Endothelial cell of umbilical vein (primary cell): ENCODE data around the gene AKAP8. TPM values are rescaled to one million over a fixed set of nuclear protein-coding genes. Genes with fewer than 3 reads are reported as not detected.

Source experiments
- BruUV-seq: library from RNA; stranded (reverse); fragments of 400-500 nt; replicated peaks from 2 replicates; lab custom pipeline; 2021; lab: Mats Ljungman, UMichigan
- CTCF ChIA-PET: fragments of 300-600, 350-600 bp; sonication (Branson Sonifier 250); formaldehyde crosslinking; loops from one replicate; lab custom pipeline; 2021; ENCODE audit warnings: antibody characterized with exemption, inconsistent platforms; lab: Charles Lee
- POLR2A ChIA-PET: fragments of 300-600, 350-600 bp; sonication (Branson Sonifier 250); formaldehyde crosslinking; loops from one replicate; lab custom pipeline; 2021; ENCODE audit warnings: antibody characterized with exemption, inconsistent platforms; lab: Charles Lee
- DNase-seq: peaks from one replicate; pipeline ENCODE4 v3.0.0-alpha.2; 2011; ENCODE audit warnings: low read depth, low spot score
- FAIRE-seq: peaks from 2 replicates; lab custom pipeline; 2011; peaks lifted over from hg19 to GRCh38; lab: Jason Lieb, UNC
- H2AFZ ChIP-seq: 2 replicates; pipeline ENCODE4 v1.6.0; 2012; ENCODE audit warnings: low read depth, low read length, control low read depth, inconsistent platforms
- H3K27ac ChIP-seq: 2 replicates; pipeline ENCODE4 v1.5.1; 2011; ENCODE audit warnings: low read depth, mild to moderate bottlenecking, control low read depth, low read length, moderate library complexity; ENCODE audit not compliant: insufficient read depth
- H3K27me3 ChIP-seq, 2 experiments: 2 replicates each; pipeline versions ENCODE4 v1.6.0 to v1.6.1; 2011; ENCODE audit warnings: low read length in 2 of 2, mixed read lengths in 1 of 2; ENCODE audit not compliant: control insufficient read depth in 2 of 2, insufficient read depth in 2 of 2
- H3K36me3 ChIP-seq, 2 experiments: 2 replicates in 1 of 2; 3 replicates in 1 of 2; pipeline ENCODE4 v1.5.1; 2011; ENCODE audit warnings: low read length in 2 of 2, mild to moderate bottlenecking in 1 of 2, moderate library complexity in 1 of 2; ENCODE audit not compliant: control insufficient read depth in 2 of 2, insufficient read depth in 2 of 2; ENCODE audit errors: extremely low read depth in 1 of 2
- H3K4me1 ChIP-seq: 3 replicates; pipeline ENCODE4 v1.5.1; 2011; ENCODE audit warnings: mild to moderate bottlenecking, low read length; ENCODE audit not compliant: control insufficient read depth, insufficient read depth; ENCODE audit errors: extremely low read depth
- H3K4me2 ChIP-seq: 2 replicates; pipeline ENCODE4 v1.6.1; 2011; ENCODE audit warnings: low read length, control low read depth, mixed read lengths; ENCODE audit not compliant: insufficient read depth
- H3K4me3 ChIP-seq, 3 experiments: fragments of 200-600 bp in 1 of 3; sonication (generic), shearing (Covaris generic) in 1 of 3; replicated peaks in 1 of 3; 2 replicates each; pipeline ENCODE4 v1.5.1; 2011 to 2016; ENCODE audit warnings: control low read depth in 3 of 3, low read length in 3 of 3, mild to moderate bottlenecking in 2 of 3, inconsistent platforms in 1 of 3, low read depth in 1 of 3, moderate library complexity in 1 of 3; ENCODE audit not compliant: insufficient read depth in 1 of 3
- H3K79me2 ChIP-seq: 2 replicates; pipeline ENCODE4 v1.6.0; 2012; ENCODE audit warnings: low read length, inconsistent platforms; ENCODE audit not compliant: control insufficient read depth, insufficient read depth
- H3K9ac ChIP-seq: replicated peaks from 2 replicates; pipeline ENCODE3; 2011; ENCODE audit warnings: low read length, control low read depth; ENCODE audit not compliant: insufficient read depth; ENCODE audit errors: extremely low read depth
- H3K9me1 ChIP-seq: replicated peaks from 3 replicates; pipeline ENCODE4 v1.6.0; 2011; ENCODE audit warnings: mild to moderate bottlenecking, low read length; ENCODE audit not compliant: control insufficient read depth, insufficient read depth; ENCODE audit errors: extremely low read depth
- H3K9me3 ChIP-seq: replicated peaks from 2 replicates; pipeline ENCODE4 v1.5.1; 2012; ENCODE audit warnings: low read length, inconsistent platforms; ENCODE audit not compliant: control insufficient read depth, insufficient read depth
- H4K20me1 ChIP-seq: replicated peaks from 2 replicates; pipeline ENCODE3; 2011; ENCODE audit warnings: mild to moderate bottlenecking, low read length; ENCODE audit not compliant: control insufficient read depth, insufficient read depth; ENCODE audit errors: extremely low read depth
- EZH2 ChIP-seq: IDR thresholded peaks from 2 replicates; pipeline ENCODE4 v1.6.1; 2012; ENCODE audit warnings: borderline replicate concordance, low read depth, mild to moderate bottlenecking, moderate library complexity, low read length, inconsistent platforms; ENCODE audit not compliant: severe bottlenecking
- FOS ChIP-seq: IDR thresholded peaks from 2 replicates; pipeline ENCODE4 v1.6.1; 2011; ENCODE audit warnings: mild to moderate bottlenecking, low read length, moderate library complexity, borderline replicate concordance; ENCODE audit not compliant: insufficient read depth
- GATA2 ChIP-seq: IDR thresholded peaks from 2 replicates; pipeline ENCODE4 v1.7.0; 2011; ENCODE audit warnings: low read depth, mild to moderate bottlenecking, moderate library complexity, mixed read lengths, low read length; ENCODE audit not compliant: insufficient read length, insufficient read depth
- JUN ChIP-seq: IDR thresholded peaks from 2 replicates; pipeline ENCODE4 v1.6.1; 2011; ENCODE audit warnings: borderline replicate concordance, low read depth; ENCODE audit not compliant: insufficient read length, insufficient read depth
- MYC ChIP-seq: IDR thresholded peaks from one replicate; pipeline ENCODE4 v1.6.1; 2011; ENCODE audit warnings: mild to moderate bottlenecking, low read depth, low read length
- POLR2A ChIP-seq: IDR thresholded peaks from 2 replicates; pipeline ENCODE4 v1.6.1; 2012; ENCODE audit warnings: low read depth, mild to moderate bottlenecking, control low read depth, low read length
- POLR2AphosphoS5 ChIP-seq: IDR thresholded peaks from 2 replicates; pipeline ENCODE4 v1.6.1; 2012; ENCODE audit warnings: low read depth, mild to moderate bottlenecking, control low read depth, low read length, moderate library complexity; ENCODE audit not compliant: insufficient read depth
- dilution Hi-C: fragments of 300-500 bp; cut with MboI; formaldehyde crosslinking; loops from one replicate; pipeline ENCODE4 v1.15.0; 2019; ENCODE audit warnings: low sequenced_read_pairs; ENCODE audit not compliant: extremely low pct_ligation_motif_present
- intact Hi-C: fragments of 100-400 bp; cut with micrococcal nuclease; formaldehyde crosslinking; loops from one replicate; pipeline ENCODE4 v1.10.0; 2022
- polyA plus RNA-seq, 4 experiments: library from polyadenylated mRNA; depleted of rRNA in 3 of 4; stranded (reverse) in 3 of 4; unstranded in 1 of 4; fragments of >200 nt; gene quantifications; 2 replicates each; pipeline versions ENCODE4 v1.2.1 to v1.2.3, GENCODE V29; 2011 to 2012; ENCODE audit warnings: missing spikeins in 1 of 4
- total RNA-seq: library from RNA; stranded (reverse); gene quantifications from 2 replicates; pipeline ENCODE4 v1.2.3, GENCODE V29; 2021
- TF ChIP-seq, protein P1 (sequence below), 2 donors: IDR thresholded peaks; 1 replicate in 1 of 2; 2 replicates in 1 of 2; pipeline ENCODE4 v1.5.1; 2011; ENCODE audit warnings: low read length in 2 of 2, mild to moderate bottlenecking in 2 of 2, moderate library complexity in 2 of 2, control low read depth in 1 of 2, inconsistent platforms in 1 of 2, low read depth in 1 of 2; ENCODE audit not compliant: insufficient read depth in 1 of 2; ENCODE audit errors: extremely low read depth in 1 of 2
- TF ChIP-seq, protein P2 (sequence below): IDR thresholded peaks from 2 replicates; pipeline ENCODE4 v1.6.1; 2011; ENCODE audit not compliant: insufficient read depth, insufficient read length

The AKAP8 gene
- total and polyA plus RNA-seq, 2 donors (not counting 3 experiments of a cell fraction or from before 2014, with no cell fraction given), result 16.4 to 44.1 TPM

DNA sequence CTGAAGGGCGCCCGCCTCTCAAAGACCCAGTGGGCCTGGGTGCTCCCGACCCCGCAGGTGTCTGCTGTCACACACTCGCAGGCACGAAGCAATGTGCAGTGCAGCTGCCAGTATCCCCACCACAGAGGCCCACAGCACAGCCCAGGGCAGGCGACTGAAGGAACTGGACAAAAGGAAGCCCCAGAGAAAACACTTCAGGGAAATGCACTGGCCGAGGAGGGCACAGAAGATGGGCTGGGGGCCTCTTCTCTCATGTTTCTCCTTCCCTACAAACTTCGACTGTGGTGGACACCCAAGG lies 10.0 kb downstream of the AKAP8 start:
- DNase-seq (no peak), FAIRE-seq (no peak)
- intact Hi-C loops (no loop called here), dilution Hi-C loops (no loop called here)
- H3K27ac ChIP-seq, result no peak overlapping the region
- no peak overlapping the region for H3K4me2 ChIP-seq
- no peak overlapping the region for H2AFZ ChIP-seq
- no peaks in the 10 kb centered on the region for H3K9me1 ChIP-seq
- ChIA-PET POLR2A (no interaction called here), CTCF (no interaction called here)
- H3K79me2 ChIP-seq, result peaks cover 19% of the 10 kb centered on the region
- H3K36me3 ChIP-seq, result peaks cover 35 to 52% of the 10 kb centered on the region in 2 experiments
- no TSS peak for BruUV-seq
- H3K4me3 ChIP-seq, result no peak overlapping the region
- no peak for TF ChIP-seq POLR2A
- no peak for TF ChIP-seq FOS
- TF ChIP-seq POLR2AphosphoS5, result no peak
- no peak for TF ChIP-seq JUN
- no peak for TF ChIP-seq GATA2
- TF ChIP-seq MYC, result no peak
- TF ChIP-seq, protein P1, sequence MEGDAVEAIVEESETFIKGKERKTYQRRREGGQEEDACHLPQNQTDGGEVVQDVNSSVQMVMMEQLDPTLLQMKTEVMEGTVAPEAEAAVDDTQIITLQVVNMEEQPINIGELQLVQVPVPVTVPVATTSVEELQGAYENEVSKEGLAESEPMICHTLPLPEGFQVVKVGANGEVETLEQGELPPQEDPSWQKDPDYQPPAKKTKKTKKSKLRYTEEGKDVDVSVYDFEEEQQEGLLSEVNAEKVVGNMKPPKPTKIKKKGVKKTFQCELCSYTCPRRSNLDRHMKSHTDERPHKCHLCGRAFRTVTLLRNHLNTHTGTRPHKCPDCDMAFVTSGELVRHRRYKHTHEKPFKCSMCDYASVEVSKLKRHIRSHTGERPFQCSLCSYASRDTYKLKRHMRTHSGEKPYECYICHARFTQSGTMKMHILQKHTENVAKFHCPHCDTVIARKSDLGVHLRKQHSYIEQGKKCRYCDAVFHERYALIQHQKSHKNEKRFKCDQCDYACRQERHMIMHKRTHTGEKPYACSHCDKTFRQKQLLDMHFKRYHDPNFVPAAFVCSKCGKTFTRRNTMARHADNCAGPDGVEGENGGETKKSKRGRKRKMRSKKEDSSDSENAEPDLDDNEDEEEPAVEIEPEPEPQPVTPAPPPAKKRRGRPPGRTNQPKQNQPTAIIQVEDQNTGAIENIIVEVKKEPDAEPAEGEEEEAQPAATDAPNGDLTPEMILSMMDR (IDR thresholded peaks at IDR 0.05; ENCODE audit: extremely low read depth in 1 of 2, insufficient read depth in 1 of 2, low read depth in 1 of 2, low read length in 2 of 2), result no peak
- TF ChIP-seq, protein P2, sequence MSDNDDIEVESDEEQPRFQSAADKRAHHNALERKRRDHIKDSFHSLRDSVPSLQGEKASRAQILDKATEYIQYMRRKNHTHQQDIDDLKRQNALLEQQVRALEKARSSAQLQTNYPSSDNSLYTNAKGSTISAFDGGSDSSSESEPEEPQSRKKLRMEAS, result no peak
- TF ChIP-seq EZH2, result no peak
- H3K4me1 ChIP-seq, result no peaks in the 10 kb centered on the region
- H3K9ac ChIP-seq, result no peak overlapping the region
- no peaks in the 10 kb centered on the region for H4K20me1 ChIP-seq
- no peaks in the 10 kb centered on the region for H3K9me3 ChIP-seq
- no peaks in the 10 kb centered on the region for H3K27me3 ChIP-seq
